GM12878 (cell line): ENCODE measurements around the gene CLIC3. TPM values are rescaled to one million over a fixed set of nuclear protein-coding genes. Genes with fewer than 3 reads are reported as not detected.

Source experiments
- ATAC-seq: fragments of 200-7000 bp; cut with Tn5 transposase; 3 replicates; pipeline ENCODE4 v1.9.1; 2020; ENCODE audit warnings: mild to moderate bottlenecking, moderate library complexity
- BruUV-seq: library from RNA; stranded (reverse); fragments of 400-500 nt; replicated peaks from 2 replicates; lab custom pipeline; 2021; lab: Mats Ljungman, UMichigan
- CTCF ChIA-PET: fragments of 300-600 bp; sonication (Branson Sonifier 250); formaldehyde crosslinking; extraction: SDS; loops from one replicate; lab custom pipeline; 2021; ENCODE audit warnings: inconsistent platforms; lab: Yijun Ruan, JAX
- POLR2A ChIA-PET: fragments of 350-600 bp; formaldehyde crosslinking; extraction: SDS; loops from one replicate; lab custom pipeline; 2021; ENCODE audit warnings: inconsistent platforms; lab: Charles Lee
- RAD21 ChIA-PET: fragments of 300-600 bp; sonication (Branson Sonifier 250); formaldehyde crosslinking; loops from one replicate; lab custom pipeline; 2023; ENCODE audit warnings: antibody characterized with exemption; ENCODE audit not compliant: unreplicated experiment; lab: Charles Lee
- SMC1A ChIA-PET: fragments of 300-600 bp; sonication (Branson Sonifier 250); formaldehyde crosslinking; loops from one replicate; lab custom pipeline; 2023; ENCODE audit not compliant: unreplicated experiment, uncharacterized antibody; lab: Charles Lee
- DNase-seq: peaks from one replicate; pipeline ENCODE4 v3.0.0-alpha.2; 2011; ENCODE audit warnings: low read depth, low spot score
- FAIRE-seq: peaks from 3 replicates; lab custom pipeline; 2011; peaks lifted over from hg19 to GRCh38; lab: Jason Lieb, UNC
- H2AFZ ChIP-seq: 2 replicates; pipeline ENCODE4 v1.6.0; 2011; ENCODE audit warnings: low read depth, low read length, control low read depth; ENCODE audit not compliant: control insufficient read depth
- H3K27ac ChIP-seq: 2 replicates; pipeline ENCODE4 v1.5.1; 2011; ENCODE audit warnings: control low read depth; ENCODE audit not compliant: control insufficient read depth, insufficient read depth
- H3K27me3 ChIP-seq, 2 experiments: replicated peaks in 1 of 2; 2 replicates each; pipeline versions ENCODE4 v1.6.0 to v1.6.1; 2011; ENCODE audit warnings: low read length in 1 of 2; ENCODE audit not compliant: control insufficient read depth in 2 of 2, insufficient read depth in 2 of 2
- H3K36me3 ChIP-seq, 2 experiments: 2 replicates each; pipeline ENCODE4 v1.5.1; 2011; ENCODE audit warnings: low read length in 1 of 2; ENCODE audit not compliant: control insufficient read depth in 2 of 2, insufficient read depth in 2 of 2
- H3K4me1 ChIP-seq: 2 replicates; pipeline ENCODE4 v1.6.1; 2011; ENCODE audit warnings: mild to moderate bottlenecking, low read length, moderate library complexity, mixed read lengths; ENCODE audit not compliant: control insufficient read depth, insufficient read depth
- H3K4me2 ChIP-seq: 2 replicates; pipeline ENCODE4 v1.6.0; 2011; ENCODE audit warnings: control low read depth; ENCODE audit not compliant: control insufficient read depth, insufficient read depth
- H3K4me3 ChIP-seq: fragments of 200-600 bp; sonication (generic); 2 replicates; pipeline ENCODE4 v1.5.1; 2016
- H3K79me2 ChIP-seq: 2 replicates; pipeline ENCODE4 v1.6.0; 2011; ENCODE audit warnings: low read length; ENCODE audit not compliant: control insufficient read depth, insufficient read depth
- H3K9ac ChIP-seq: 2 replicates; pipeline ENCODE4 v1.8.0; 2011; ENCODE audit warnings: low read length, control low read depth, mixed read lengths; ENCODE audit not compliant: control insufficient read depth, insufficient read depth
- H3K9me3 ChIP-seq: replicated peaks from 3 replicates; pipeline ENCODE4 v1.5.1; 2011; ENCODE audit warnings: mild to moderate bottlenecking, low read length; ENCODE audit not compliant: control insufficient read depth, insufficient read depth
- H4K20me1 ChIP-seq: 2 replicates; pipeline ENCODE4 v1.6.0; 2011; ENCODE audit not compliant: control insufficient read depth, insufficient read depth
- ATF7 ChIP-seq: fragments of 450-650 bp; IDR thresholded peaks from 2 replicates; pipeline ENCODE4 v1.6.1; 2016; ENCODE audit warnings: low read depth, mild to moderate bottlenecking
- E4F1 ChIP-seq: fragments of 450-650 bp; IDR thresholded peaks from 2 replicates; pipeline ENCODE4 v1.6.1; 2018; ENCODE audit warnings: borderline replicate concordance, mild to moderate bottlenecking; ENCODE audit not compliant: partially characterized antibody
- EED ChIP-seq: sonication (generic); IDR thresholded peaks from 2 replicates; pipeline ENCODE4 v1.6.1; 2016; ENCODE audit warnings: antibody characterized with exemption, low read depth
- HSF1 ChIP-seq: fragments of 150-350 bp; IDR thresholded peaks from 2 replicates; pipeline ENCODE4 v1.6.1; 2014; ENCODE audit warnings: mild to moderate bottlenecking, low read depth, low read length
- PKNOX1 ChIP-seq: fragments of 450-650 bp; IDR thresholded peaks from 2 replicates; pipeline ENCODE4 v1.6.1; 2016; ENCODE audit warnings: mild to moderate bottlenecking
- PML ChIP-seq: IDR thresholded peaks from 2 replicates; pipeline ENCODE4 v1.6.1; 2012; ENCODE audit warnings: low read length, inconsistent platforms
- POU2F2 ChIP-seq: IDR thresholded peaks from 3 replicates; pipeline ENCODE4 v1.6.1; 2011; ENCODE audit warnings: low read depth, mild to moderate bottlenecking, low read length, borderline replicate concordance
- RBBP5 ChIP-seq: fragments of 200-600 bp; sonication (generic); conservative IDR thresholded peaks from 2 replicates; pipeline ENCODE4 v1.6.1; 2016
- REST ChIP-seq: IDR thresholded peaks from 2 replicates; pipeline ENCODE4 v1.6.1; 2012; ENCODE audit warnings: mild to moderate bottlenecking, low read depth, low read length
- SPI1 ChIP-seq: IDR thresholded peaks from 2 replicates; pipeline ENCODE4 v1.6.1; 2011; ENCODE audit warnings: low read depth, mild to moderate bottlenecking, low read length, moderate library complexity, borderline replicate concordance; ENCODE audit not compliant: insufficient read depth
- STAT3 ChIP-seq: IDR thresholded peaks from 2 replicates; pipeline ENCODE4 v1.6.1; 2011; ENCODE audit warnings: low read depth, low read length, improper control_type of control experiment
- TAF1 ChIP-seq: IDR thresholded peaks from 2 replicates; pipeline ENCODE4 v1.6.1; 2011; ENCODE audit warnings: mild to moderate bottlenecking, low read depth, low read length, borderline replicate concordance
- WRNIP1 ChIP-seq: IDR thresholded peaks from 2 replicates; pipeline ENCODE4 v1.6.1; 2011; ENCODE audit warnings: low read depth, low read length, improper control_type of control experiment, borderline replicate concordance
- WGBS: methylation state at CpG from one replicate; pipeline ENCODE4 v1.1.6; 2016; ENCODE audit warnings: low lambda C conversion rate; ENCODE audit not compliant: insufficient replicate concordance, insufficient coverage; ENCODE audit errors: missing lambda C conversion rate; 5-methylcytosine and 5-hydroxymethylcytosine counted together
- in situ Hi-C: fragments of 300-500 bp; cut with MboI; formaldehyde crosslinking; loops from 9 replicates; pipeline ENCODE4 v1.14.3; 2018; ENCODE audit warnings: mixed read lengths
- intact Hi-C: fragments of 100-400 bp; cut with micrococcal nuclease; formaldehyde crosslinking; loops from one replicate; pipeline ENCODE4 v1.14.2; 2022; ENCODE audit not compliant: unreplicated experiment
- polyA plus RNA-seq, 11 experiments: library from polyadenylated mRNA; depleted of rRNA in 4 of 11; unstranded in 6 of 11; stranded (reverse) in 5 of 11; fragments of >200 nt; fragmentation: Nextera tagmentation in 4 of 11; fragmentation: Illumina TruSeq in 1 of 11; extraction: Ambion mirVana in 4 of 11; extraction: Trizol in 1 of 11; gene quantifications; 1 replicate in 1 of 11; 2 replicates in 10 of 11; pipeline versions ENCODE4 v1.2.1 to v1.2.3, GENCODE V29; 2011 to 2016; ENCODE audit warnings: inconsistent platforms in 2 of 11, missing spikeins in 2 of 11, low read depth in 1 of 11
- total RNA-seq, 4 experiments: library from RNA; depleted of rRNA in 3 of 4; stranded (reverse); fragments of >200 nt in 3 of 4; fragmentation: Illumina TruSeq in 1 of 4; extraction: Trizol in 1 of 4; gene quantifications; 2 replicates each; pipeline versions ENCODE4 v1.2.1 to v1.2.3, GENCODE V29; 2013 to 2021

The CLIC3 gene
- total and polyA plus RNA-seq, 10 of the 15 experiments (the other 5 are each of a cell fraction or from before 2014, with no cell fraction given), result 0.31 TPM; not detected in 9

GRCh38 chr9:137030006-137030405 lies 33.6 kb upstream of the CLIC3 start:
- H3K4me2 ChIP-seq, result peak overlapping the region; percentile 30; the same call in 1 of the 2 replicates
- intact Hi-C loops, result no loop called here
- H3K4me3 ChIP-seq, result no peak overlapping the region
- no peak for FAIRE-seq
- POLR2A ChIA-PET, result interaction anchor here (0.5 to 1.0 kb wide), 4 partner anchors 11 to 303 kb away, joined by 3 to 5 read pairs (median 4); partner anchors contain the start of gene PAXX
- RAD21 ChIA-PET, result interaction anchor here (0.8 to 2.1 kb wide), 9 partner anchors 17 to 264 kb away, joined by 3 to 23 read pairs (median 4); partner anchors contain the start of gene TRAF2
- H3K4me1 ChIP-seq, result peaks cover 48% of the 10 kb centered on the region
- CTCF ChIA-PET, result interaction anchor here (0.6 to 4.7 kb wide), 43 partner anchors 9 to 303 kb away, joined by 3 to 65 read pairs (median 5); partner anchors contain the start of genes AJM1, C8G, CLIC3 and MAN1B1
- no peak overlapping the region for H3K27ac ChIP-seq
- H3K27me3 ChIP-seq, result peaks cover 0 to 2% of the 10 kb centered on the region in 2 experiments; a peak in 2 of 4 replicates
- no peaks in the 10 kb centered on the region for H3K9me3 ChIP-seq
- H2AFZ ChIP-seq, result no peak overlapping the region
- no TSS peak for BruUV-seq
- no peaks in the 10 kb centered on the region for H3K79me2 ChIP-seq
- SMC1A ChIA-PET, result interaction anchor here (0.8 to 2.1 kb wide), 4 partner anchors 38 to 82 kb away, joined by 3 to 14 read pairs (median 5); no protein-coding TSS in a partner anchor
- DNase-seq, result no peak
- H3K36me3 ChIP-seq, result no peaks in the 10 kb centered on the region
- WGBS, result 5% methylated on average over 13 of the region's 15 CpGs
- no peak for ATAC-seq
- no peak overlapping the region for H3K9ac ChIP-seq
- no peaks in the 10 kb centered on the region for H4K20me1 ChIP-seq
- in situ Hi-C loops, result no loop called here
- TF ChIP-seq ATF7 (no peak), EED (no peak), REST (no peak), HSF1 (no peak), STAT3 (no peak), E4F1 (no peak), TAF1 (no peak), POU2F2 (no peak), RBBP5 (no peak), PKNOX1 (no peak), SPI1 (no peak), WRNIP1 (no peak), PML (no peak)
